MCF 10A (cell line): ENCODE measurements around the gene STRBP. TPM values are rescaled to one million over a fixed set of nuclear protein-coding genes. Genes with fewer than 3 reads are reported as not detected.

Experiments used
- BruUV-seq: library from RNA; stranded (reverse); fragments of 400-500 nt; replicated peaks from 2 replicates; lab custom pipeline; 2021; lab: Mats Ljungman, UMichigan
- CTCF ChIA-PET: fragments of 300-600 bp; sonication (Branson Sonifier 250); formaldehyde crosslinking; extraction: SDS; loops from one replicate; lab custom pipeline; 2021; ENCODE audit warnings: antibody characterized with exemption, inconsistent platforms; lab: Yijun Ruan, JAX
- POLR2A ChIA-PET: fragments of 300-600, 350-650 bp; sonication (Branson Sonifier 250); formaldehyde crosslinking; extraction: SDS; loops from one replicate; lab custom pipeline; 2020; ENCODE audit warnings: antibody characterized with exemption, inconsistent platforms; lab: Yijun Ruan, JAX
- DNase-seq: peaks from one replicate; pipeline ENCODE4 v3.0.0-alpha.2; 2018; ENCODE audit not compliant: unreplicated experiment
- H3K27ac Mint-ChIP-seq: one replicate; pipeline ENCODE4 v1.8.0; 2022; ENCODE audit warnings: mild to moderate bottlenecking, low read depth, mixed read lengths; ENCODE audit not compliant: unreplicated experiment
- H3K27me3 Mint-ChIP-seq: one replicate; pipeline ENCODE4 v1.8.0; 2022; ENCODE audit warnings: mixed read lengths; ENCODE audit not compliant: insufficient read depth, unreplicated experiment
- H3K36me3 Mint-ChIP-seq: one replicate; pipeline ENCODE4 v1.8.0; 2022; ENCODE audit warnings: mild to moderate bottlenecking, moderate library complexity, mixed read lengths; ENCODE audit not compliant: insufficient read depth, unreplicated experiment
- H3K4me1 Mint-ChIP-seq: one replicate; pipeline ENCODE4 v1.8.0; 2022; ENCODE audit warnings: mixed read lengths; ENCODE audit not compliant: insufficient read depth, unreplicated experiment
- H3K4me3 Mint-ChIP-seq: one replicate; pipeline ENCODE4 v1.8.0; 2022; ENCODE audit warnings: mild to moderate bottlenecking, moderate library complexity, mixed read lengths; ENCODE audit not compliant: unreplicated experiment
- H3K9me3 Mint-ChIP-seq: one replicate; pipeline ENCODE4 v1.8.0; 2022; ENCODE audit warnings: mixed read lengths; ENCODE audit not compliant: unreplicated experiment
- intact Hi-C: fragments of 100-400 bp; cut with micrococcal nuclease; formaldehyde crosslinking; loops from 2 replicates; pipeline ENCODE4 v1.14.1; 2022
- total RNA-seq: library from RNA; stranded (reverse); gene quantifications from 2 replicates; pipeline ENCODE4 v1.2.3, GENCODE V29; 2022
- TF ChIP-seq, protein P1 (sequence below): fragments of 200-600 bp; IDR thresholded peaks from one replicate; pipeline ENCODE4 v1.8.0; 2022; ENCODE audit warnings: antibody characterized with exemption, mild to moderate bottlenecking; ENCODE audit not compliant: unreplicated experiment

The STRBP gene
- total RNA-seq, 1 experiment from 2014 or later, result 9.4 TPM

DNA sequence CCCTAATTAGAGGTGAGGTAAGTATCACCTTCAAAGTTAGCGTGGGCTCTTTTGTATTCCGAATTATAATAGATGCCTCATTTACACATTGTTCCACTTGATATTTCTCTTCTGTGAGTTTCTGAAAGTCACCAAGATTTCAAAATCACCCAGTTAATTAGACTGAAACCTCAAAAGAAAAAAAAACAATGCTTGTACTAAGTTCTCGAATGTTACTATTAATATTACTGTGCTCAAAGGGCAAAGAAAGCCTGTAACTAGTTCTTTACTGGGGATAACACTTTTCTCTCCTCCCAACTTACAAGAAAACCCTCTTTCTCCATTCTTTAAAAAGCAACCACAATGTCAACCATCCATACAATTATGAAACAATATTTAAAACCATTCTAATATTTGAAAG is 98.5 kb downstream of the STRBP start:
- no peaks in the 10 kb centered on the region for H3K9me3 Mint-ChIP-seq
- intact Hi-C loops, result no loop called here
- CTCF ChIA-PET, result no interaction called here
- BruUV-seq, result no TSS peak
- H3K36me3 Mint-ChIP-seq, result no peaks in the 10 kb centered on the region
- H3K4me1 Mint-ChIP-seq, result peaks cover under 1% of the 10 kb centered on the region
- no peaks in the 10 kb centered on the region for H3K27me3 Mint-ChIP-seq
- no peak for DNase-seq
- no peak overlapping the region for H3K4me3 Mint-ChIP-seq
- POLR2A ChIA-PET, result interaction anchor here (1.0 kb wide), 1 partner anchor 23 kb away, joined by 3 read pairs; no protein-coding TSS in a partner anchor
- TF ChIP-seq, protein P1, sequence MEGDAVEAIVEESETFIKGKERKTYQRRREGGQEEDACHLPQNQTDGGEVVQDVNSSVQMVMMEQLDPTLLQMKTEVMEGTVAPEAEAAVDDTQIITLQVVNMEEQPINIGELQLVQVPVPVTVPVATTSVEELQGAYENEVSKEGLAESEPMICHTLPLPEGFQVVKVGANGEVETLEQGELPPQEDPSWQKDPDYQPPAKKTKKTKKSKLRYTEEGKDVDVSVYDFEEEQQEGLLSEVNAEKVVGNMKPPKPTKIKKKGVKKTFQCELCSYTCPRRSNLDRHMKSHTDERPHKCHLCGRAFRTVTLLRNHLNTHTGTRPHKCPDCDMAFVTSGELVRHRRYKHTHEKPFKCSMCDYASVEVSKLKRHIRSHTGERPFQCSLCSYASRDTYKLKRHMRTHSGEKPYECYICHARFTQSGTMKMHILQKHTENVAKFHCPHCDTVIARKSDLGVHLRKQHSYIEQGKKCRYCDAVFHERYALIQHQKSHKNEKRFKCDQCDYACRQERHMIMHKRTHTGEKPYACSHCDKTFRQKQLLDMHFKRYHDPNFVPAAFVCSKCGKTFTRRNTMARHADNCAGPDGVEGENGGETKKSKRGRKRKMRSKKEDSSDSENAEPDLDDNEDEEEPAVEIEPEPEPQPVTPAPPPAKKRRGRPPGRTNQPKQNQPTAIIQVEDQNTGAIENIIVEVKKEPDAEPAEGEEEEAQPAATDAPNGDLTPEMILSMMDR, result no peak
- no peak overlapping the region for H3K27ac Mint-ChIP-seq

DNA sequence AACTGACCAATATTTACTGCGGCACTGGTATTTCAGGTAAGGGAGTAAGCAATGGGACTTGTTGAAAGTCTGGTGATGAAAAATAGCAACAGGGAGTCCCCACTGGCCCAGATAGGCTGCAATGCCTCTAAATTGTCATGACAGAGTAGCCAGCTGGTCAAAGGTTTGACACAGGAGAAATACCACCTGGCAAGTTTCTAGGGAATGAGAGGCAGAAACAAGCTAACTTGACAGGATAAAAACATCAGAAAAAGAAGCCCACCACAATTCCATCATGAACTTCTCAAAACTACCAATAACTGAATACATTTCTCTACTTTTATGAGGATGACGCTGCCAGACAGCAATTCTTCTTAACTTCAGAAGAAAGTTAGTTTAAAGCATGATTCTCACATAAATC is 99.8 kb downstream of the STRBP start:
- BruUV-seq, result no TSS peak
- H3K4me1 Mint-ChIP-seq, result no peaks in the 10 kb centered on the region
- TF ChIP-seq, protein P1, result no peak
- ChIA-PET POLR2A (interaction anchor here (0.7 kb wide), 1 partner anchor 226 kb away, joined by 3 read pairs; no protein-coding TSS in a partner anchor), CTCF (no interaction called here)
- intact Hi-C loops, result no loop called here
- no peak overlapping the region for H3K4me3 Mint-ChIP-seq
- H3K27ac Mint-ChIP-seq, result no peak overlapping the region
- H3K9me3 Mint-ChIP-seq, result no peaks in the 10 kb centered on the region
- no peaks in the 10 kb centered on the region for H3K36me3 Mint-ChIP-seq
- no peak for DNase-seq
- no peaks in the 10 kb centered on the region for H3K27me3 Mint-ChIP-seq

DNA sequence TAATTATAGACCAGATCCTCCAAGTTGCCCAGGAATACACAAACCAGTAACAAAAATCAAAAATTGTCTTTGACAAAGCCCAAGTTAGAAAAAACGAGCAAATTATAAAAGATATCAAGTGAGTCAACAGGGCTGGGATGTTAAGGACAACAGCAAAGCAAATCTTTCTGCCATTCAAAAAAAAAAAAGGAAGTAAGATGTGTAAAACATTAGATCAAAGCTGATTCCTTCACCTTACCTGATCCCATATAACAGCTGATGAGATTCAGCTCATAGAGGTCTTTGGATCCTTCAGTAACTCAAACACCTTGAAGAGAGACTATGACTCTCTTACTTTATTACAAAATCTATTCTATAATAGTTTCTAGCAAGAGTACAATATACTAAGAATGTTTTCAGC is 100.9 kb downstream of the STRBP start:
- Mint-ChIP-seq H3K4me1 (no peaks in the 10 kb centered on the region), H3K4me3 (no peak overlapping the region), H3K36me3 (no peaks in the 10 kb centered on the region), H3K27me3 (no peaks in the 10 kb centered on the region), H3K27ac (no peak overlapping the region), H3K9me3 (no peaks in the 10 kb centered on the region)
- intact Hi-C loops, result no loop called here
- POLR2A ChIA-PET, result no interaction called here
- TF ChIP-seq, protein P1, result no peak
- no peak for DNase-seq
- CTCF ChIA-PET, result interaction anchor here (0.5 to 0.7 kb wide), 2 partner anchors 271 to 1573 kb away, joined by 3 read pairs; no protein-coding TSS in a partner anchor
- BruUV-seq, result no TSS peak

DNA sequence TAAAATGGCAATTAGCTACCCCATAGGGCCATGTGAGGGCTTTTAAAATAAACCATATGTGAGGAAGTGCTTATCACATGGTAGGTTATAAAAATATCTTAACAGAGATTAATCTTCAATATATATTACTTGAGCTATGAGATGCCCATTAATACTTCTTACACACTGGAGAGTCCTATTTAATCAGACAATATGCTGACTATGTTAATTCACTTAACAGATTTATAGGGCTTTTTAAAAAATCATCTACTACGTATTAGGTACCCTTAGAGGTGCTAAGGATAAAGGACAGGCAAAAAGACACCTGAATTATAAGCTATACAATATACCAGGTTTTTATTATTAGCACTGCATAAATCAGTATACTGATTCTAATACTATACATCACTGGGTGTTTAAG is 102.6 kb downstream of the STRBP start:
- Mint-ChIP-seq H3K4me3 (no peak overlapping the region), H3K9me3 (no peaks in the 10 kb centered on the region), H3K4me1 (no peaks in the 10 kb centered on the region), H3K27me3 (no peaks in the 10 kb centered on the region), H3K36me3 (no peaks in the 10 kb centered on the region), H3K27ac (no peak overlapping the region)
- intact Hi-C loops, result no loop called here
- POLR2A ChIA-PET, result no interaction called here
- CTCF ChIA-PET, result interaction anchor here (0.7 kb wide), 1 partner anchor 104 kb away, joined by 3 read pairs; no protein-coding TSS in a partner anchor
- TF ChIP-seq, protein P1, result no peak
- no peak for DNase-seq
- no TSS peak for BruUV-seq
